ENCODE data around the gene PRUNE2.
"Not testable (repeated sequence)": the region's sequence is repeated elsewhere in the genome, so short reads cannot be mapped to it uniquely, and the experiment has no call there.

Gene PRUNE2

DNA sequence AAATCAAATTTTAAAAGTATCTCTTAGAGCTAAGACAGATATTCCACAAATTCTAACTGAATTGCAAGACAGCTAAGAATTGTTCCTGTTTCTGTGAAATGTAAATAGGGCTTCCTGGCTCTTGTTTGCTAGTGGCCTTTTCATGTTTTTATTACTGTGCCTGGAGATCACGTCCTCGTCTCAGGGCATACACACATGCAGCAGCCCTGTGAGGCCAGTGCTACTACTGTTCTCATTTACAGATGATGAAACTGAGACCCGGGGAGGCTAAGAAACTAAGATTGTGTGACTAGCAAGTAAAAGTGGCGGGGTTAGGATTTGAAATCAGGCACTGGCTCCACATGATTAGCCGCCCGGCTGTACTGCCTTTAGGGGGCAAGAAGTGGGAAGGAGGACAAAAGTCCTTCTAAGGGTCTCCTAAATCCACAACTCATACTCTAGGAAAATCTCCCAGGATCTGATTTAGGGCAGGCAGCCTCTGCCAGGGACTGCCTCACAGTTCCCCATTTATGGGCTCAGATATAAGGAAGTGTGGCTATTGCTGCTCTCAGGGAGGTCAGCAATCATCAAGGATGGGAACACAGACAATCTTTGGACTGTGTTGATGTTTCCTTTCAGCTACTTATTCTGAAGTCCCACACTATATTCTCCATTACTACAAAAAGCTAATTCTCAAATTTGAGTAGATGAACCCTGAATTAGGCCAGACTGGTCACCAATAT, 7.9 kb downstream of the PRUNE2 start:
- DNase-seq: no peak

DNA sequence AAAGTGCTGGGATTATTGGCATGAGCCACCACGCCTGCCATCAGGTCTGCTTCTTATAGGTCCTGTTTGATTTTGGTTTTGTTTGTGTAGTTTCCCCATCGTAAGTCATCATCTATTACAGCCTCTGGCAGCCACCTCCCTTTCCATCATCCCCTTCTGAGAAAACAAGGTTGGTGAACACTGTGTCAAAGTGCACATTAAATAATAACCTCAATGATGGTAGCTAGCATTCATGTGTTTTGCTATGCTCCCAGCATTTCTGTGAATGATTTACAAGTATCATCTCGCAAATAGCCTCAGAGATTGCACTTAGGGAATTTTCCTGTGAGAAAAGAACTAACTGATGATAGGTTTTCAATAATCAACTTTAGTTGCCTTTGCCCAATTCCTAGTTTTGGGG, 9.9 kb downstream of the PRUNE2 start:
- no peak for DNase-seq

DNA sequence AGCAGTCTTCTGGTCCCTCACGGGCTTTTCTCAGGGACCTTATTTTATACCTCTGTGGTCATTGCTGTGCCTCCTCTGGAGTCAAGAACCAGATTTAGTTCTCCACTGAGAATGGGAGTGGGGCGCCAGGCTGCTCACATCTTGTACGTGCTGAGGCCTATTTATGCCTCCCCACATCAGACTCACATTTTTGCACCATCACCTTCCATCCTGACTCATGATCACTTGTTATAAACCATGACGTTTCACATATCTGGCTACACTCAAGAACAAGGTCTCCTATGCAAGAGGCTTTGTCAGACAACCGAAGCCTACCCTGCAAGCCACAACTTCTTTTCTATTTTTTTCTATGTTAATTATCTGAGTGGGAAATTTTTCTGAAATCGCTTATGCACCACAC, 10.7 kb downstream of the PRUNE2 start:
- DNase-seq: no peak

DNA sequence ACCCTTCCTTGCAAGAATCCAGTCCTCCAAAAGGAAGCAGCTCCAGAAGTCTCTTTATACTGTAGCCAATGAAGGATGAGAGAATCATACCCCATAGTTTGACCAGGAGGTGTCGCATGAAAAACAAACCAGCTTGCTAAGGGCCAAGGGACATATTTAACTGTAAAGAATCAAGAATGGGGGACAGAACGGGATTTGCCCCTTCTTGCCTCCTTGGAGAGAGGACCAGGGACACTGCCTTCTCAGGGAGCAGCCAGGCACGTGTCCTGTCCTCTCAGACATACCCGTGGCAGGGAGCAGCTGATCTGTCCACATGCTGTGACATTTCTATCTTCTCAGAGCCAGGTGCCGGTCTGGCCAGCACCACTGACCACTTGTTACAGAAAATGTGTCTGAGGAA, 11.7 kb downstream of the PRUNE2 start:
- DNase-seq: no peak

DNA sequence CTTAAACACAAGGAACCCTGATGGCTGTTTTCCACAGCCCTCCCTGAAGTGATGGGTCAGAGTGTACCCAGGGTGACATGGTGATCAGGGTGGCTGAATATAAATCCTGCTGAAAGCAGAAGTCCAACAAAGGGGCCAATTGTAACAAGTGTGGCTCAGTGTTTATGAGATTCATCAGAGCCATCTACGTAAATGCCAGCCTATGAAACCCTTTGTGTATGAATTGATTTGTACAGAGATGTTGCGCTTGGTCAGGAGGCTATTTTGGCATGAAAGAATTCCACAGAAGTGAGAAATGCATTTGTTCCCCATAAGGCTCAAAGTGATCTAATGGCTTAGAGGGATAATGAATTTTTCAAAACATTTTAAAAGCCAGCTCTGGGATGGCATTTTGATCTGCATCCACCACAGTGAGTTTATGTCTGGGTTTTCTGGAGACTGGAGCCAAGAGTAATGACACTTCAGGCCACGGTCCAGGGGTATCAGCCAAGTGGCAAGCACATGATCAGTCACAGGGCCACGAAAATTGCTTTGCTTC, 12.4 kb downstream of the PRUNE2 start:
- no peak for DNase-seq

DNA sequence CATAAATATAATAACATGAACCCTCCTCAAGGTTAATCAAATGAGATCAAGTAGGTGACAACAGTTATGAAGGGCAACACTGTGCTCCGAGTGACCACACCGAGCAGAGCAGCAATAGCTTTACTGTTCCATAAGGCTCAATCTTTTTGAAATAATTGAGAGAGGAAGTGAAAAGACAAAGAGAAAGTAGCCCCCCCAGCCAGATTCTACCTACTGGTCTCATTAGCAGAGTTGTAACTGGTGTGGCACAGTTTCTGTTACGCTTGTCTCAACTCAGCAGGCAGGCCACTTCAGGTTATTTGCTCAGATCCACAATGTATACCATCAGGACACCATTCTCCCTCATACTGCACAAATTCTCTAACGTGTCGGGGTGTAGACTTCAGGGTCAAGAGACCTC, 14.0 kb downstream of the PRUNE2 start:
- no peak for DNase-seq

DNA sequence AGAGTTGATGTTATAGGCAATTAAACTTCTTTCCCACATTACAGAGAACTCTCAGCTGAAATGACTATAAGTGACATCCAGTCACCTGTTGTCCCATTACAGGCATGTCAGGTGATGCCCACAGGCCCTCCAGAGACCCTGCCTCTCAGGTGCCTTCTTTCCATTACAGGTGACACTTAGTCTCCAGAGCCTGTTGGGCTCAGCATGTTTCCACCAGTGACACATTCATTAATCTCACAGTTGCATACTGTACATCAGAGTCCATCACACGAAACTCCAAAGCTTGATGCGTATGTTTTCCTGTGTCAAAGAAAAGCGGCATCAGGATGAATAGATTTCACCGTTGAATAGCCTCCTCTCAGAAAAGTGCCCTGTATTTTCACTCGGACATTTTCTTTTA, 14.6 kb downstream of the PRUNE2 start:
- DNase-seq: no peak

DNA sequence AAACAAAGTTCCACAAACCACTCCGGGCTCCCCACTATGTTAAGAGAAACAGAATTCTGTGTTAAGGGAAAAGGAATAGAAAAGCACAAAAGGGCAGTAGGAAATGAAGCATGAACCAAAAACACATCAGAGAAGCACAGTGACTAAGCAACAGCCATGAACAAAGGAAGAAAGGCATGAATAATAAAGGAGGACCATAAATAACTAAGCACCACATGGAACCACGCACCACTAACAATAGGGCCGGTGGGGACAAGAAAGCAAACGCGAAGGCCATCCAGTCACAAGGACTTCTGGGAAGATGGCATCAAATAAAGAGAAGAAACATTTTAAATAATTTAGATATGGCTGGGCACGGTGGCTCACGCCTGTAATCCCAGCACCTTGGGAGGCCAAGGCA, 18.0 kb downstream of the PRUNE2 start:
- no peak for DNase-seq

DNA sequence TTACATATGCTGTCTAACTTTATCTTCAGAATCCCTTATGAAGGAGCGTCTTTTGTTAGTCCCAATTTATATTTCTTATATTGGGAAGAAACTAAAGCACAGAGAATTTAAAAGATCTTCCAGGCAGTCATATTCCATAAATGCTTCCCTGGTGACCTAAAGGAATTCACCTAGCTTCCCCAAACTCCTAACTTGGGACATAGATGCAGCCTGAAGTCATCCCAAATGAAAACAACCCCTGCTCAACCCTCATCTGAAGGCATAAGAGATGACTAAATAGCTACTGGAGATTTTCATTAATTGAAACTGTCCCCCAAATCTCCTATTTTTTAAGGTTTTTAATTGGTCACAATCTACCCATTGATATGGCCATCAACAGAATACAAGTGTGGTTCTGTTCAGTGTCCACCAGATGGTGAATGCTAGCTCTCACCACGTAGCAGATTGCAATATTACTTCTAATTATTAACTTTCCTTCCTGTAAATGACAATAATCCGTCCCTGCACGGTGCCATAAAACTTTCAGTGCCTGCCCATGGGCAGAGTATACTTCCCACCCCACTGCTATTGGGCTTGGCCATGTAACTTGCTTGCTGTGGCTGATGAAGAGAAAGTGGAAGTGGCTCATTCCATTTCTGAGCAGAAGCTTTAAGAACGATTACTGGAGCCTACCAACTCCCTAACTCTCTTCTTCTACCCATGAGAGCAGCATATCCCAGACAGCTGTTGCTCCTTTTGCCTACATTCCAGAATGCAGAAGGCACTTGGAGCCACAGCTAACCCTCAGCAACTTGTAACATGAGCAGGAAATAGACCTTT, 18.7 kb downstream of the PRUNE2 start:
- DNase-seq: no peak

DNA sequence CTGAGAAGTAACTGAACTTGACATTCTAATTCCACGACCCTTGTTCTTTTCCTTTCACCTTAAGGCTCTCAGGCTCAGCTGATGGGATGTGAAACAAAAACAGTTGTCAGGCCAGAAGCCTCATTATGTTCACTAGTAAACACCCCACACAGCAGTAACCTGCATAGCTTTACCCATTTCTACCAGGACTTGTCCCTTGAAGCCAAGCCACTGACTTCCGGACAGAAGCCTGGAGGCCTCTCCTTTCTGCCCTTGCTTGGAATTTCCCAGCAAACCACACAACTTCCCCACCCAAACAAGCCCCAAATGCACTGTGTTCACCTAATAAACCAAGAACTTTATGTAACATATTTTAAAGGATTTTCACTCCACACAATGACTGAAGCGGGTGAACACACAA, 19.6 kb downstream of the PRUNE2 start:
- no peak for DNase-seq

DNA sequence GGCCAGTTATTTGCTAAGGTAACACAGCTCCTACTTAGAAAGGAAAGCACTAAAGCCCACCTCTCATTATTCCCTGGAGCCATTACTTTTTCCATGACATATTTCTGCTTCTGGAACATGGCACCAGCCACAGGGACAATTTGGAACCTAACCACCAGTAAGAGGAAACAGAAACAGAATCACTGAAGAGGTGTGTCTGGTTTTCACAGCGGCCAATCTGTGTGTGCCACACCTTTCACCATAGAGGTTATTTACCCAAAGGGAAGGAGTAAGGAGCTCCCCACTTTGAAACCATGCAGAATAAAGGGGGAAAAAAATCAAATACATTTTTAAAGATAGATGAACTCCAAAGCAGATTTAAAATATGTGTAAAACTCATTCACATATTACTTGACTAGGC, 21.1 kb downstream of the PRUNE2 start:
- DNase-seq: no peak

DNA sequence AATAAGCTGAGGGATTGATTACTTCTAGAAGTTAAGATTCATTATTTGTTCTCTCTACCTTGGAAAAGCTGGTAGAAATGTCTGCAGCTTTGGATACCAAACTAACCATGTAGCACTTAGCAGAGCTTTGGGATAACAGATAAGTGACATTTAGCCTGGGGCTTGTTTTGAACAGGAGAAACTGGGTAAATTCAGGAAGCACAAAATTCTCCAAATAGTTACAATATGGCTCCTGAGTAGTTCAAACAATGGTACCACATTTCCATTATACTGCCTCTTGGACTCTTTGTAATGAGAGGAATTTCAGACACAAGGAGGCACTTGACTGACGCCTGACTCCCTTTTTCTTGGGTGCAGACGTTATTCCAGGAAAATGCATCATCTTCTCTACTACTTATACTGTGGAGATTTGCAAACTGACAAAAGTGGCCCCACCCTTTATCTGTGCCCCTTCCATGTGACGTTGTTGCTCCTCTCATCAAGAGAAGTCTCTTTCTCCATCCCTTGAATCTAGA, 22.5 kb downstream of the PRUNE2 start:
- no peak for DNase-seq

DNA sequence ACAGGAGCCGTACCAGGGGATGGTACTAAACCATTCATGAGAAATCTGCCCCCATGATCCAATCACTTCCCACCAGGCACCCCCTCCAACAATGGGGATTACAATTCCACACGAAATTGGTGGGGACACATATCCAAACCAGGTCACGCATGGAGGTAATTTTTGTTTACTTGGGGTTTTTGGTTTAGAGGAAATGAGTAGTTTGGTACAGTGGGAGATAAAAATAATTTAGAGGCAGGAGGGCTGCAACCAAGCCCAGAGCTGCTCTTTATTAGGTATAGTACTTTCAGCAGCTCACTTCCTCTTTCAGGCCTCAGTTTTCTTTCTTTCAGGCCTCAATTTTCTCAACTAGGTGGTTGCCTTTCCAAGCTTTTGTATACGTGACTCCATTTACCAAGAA, 23.2 kb downstream of the PRUNE2 start:
- DNase-seq: no peak

DNA sequence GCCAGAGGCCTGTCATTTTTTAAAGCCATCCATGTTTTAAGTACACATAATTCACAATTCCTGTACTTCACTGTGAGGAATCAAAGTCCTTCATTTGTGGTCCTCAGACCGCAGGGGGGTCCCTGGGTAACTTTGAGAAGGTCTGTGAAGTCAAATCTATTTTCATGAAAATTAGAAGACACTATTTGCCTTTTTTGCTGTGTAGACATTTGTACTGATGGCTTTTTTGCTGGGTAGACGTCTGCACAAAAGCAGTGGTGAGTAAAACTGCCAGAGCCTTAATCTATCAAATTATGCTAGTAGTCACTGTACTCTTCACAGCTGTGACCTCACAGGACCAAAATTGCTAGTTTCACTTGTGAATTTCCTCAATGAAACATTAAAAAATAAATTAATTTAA, 25.7 kb downstream of the PRUNE2 start:
- DNase-seq: no peak

DNA sequence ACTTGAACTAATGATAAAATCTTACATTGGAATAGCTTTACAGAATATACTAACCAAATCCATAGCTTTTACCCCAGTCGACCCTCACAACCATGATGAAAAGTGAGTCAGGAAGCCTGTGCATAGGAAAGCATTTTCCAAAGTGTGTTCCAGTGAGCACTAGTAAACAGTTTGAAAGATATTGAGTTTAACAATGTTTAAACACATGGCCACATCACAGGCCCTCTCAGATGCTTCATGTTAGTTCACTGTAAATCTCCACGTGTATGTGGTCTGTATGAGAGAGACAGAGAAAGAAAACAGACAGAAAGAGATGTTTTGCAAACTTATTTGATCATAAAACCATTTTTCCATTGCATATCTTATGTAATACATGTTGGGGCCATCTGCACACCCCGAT, 27.0 kb downstream of the PRUNE2 start:
- DNase-seq: no peak

DNA sequence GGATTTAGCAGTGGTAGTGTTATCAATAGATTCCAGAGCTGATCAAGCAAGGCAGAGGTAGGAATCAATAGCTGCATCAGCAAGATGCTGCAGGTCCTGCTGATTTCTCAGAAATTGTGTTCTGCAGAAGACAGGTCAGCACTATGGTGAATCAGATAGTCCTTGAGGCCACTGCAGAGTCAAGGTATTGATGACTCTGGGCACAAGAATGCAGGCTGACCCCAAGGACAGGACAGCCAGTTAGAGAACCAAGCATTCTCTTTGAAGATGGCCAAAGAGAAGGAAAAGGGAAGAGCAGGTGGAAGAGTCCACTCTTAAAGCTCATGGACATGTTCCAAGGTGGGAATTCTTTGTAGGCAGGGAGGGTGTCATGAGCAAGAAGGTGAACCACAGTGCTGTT, 28.0 kb downstream of the PRUNE2 start:
- no peak for DNase-seq

DNA sequence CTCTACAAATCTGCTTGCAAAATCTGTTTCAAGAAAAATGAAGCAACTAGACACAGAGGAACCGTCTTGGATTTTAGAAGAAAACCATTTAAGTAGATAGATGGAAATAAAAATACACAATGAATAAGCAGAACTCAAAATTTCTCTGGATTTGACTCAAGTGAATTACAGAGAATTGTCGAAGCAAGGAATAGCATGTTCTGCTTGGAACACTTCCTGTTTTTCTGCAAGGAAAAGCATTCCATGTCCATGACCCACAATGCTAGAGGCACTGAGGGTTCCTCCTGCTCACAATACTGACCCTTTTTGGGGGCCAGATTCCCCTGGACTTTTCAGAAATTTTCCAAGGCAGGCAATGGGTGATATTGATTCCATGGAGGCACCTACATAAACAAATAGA, 29.8 kb downstream of the PRUNE2 start:
- no peak for DNase-seq

DNA sequence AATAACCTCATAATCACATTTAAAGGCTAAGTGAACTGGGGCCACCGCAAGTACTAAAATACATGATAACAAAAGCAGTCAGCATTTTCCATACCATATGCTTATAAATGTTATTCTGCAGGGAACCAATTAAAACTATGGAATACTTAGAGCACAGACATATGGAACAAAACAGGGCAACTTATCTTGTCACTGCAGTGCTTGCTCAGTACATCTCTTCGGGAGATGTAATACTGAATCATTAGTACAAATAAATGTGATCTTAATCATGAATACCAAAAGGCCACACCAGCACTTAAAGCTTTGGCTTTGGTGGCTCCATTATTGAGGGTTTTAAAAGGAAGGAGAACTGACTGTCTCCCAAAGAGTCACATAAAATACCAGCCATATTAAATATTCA, 32.1 kb downstream of the PRUNE2 start:
- DNase-seq: no peak

DNA sequence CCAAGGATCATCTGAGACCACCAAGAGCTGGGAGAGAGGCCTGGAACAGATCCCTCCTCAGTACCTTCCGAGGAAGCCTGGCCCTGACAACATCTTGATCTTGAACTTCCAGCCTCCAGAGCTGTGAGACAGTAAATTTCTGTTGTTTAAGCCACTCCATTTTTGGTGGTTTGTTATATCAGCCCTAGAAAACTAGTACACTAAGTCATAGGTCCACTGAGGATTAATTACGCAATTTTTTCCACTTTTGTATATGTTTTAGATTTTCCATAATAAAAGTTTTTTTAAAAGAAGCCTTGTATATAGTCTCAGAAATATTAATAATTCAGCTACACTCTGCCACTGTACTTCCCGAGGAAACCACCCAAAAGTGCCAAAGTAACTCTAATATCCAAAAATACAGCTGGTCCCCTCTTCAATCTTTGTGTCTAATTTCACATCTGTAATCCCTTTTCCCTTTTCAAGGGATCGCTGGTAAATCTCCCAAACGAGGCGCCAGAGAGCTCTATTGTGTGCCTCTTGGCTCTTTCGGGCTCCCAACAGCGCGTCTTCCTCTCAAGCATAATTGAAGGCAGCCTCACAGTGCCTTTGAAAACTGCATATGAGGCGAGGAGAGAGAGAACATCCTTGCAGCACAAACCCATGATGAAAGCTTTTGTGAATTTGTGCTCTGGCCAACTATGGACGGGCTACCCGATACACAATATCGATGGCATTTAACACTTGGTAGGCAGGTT, 32.7 kb downstream of the PRUNE2 start:
- DNase-seq: no peak

DNA sequence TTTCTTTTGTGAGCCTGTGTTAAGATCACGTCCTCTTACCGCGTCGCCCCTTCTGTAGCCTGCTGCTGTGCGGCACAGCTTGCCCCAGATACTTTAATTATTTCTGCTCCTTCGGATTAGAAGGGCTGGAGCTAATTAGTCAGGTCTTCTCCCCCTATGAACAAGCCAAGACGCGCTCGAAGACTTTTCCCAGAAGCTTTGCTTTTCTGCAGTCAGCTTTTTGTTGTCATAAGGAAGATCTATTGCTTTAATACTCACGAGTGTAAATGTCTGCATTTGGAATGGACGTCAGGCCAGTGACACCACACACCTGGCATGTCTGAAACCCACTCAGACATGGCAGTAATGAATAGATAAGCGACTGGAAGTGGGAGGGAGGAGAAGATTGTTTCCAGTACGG, 37.0 kb downstream of the PRUNE2 start:
- no peak for DNase-seq

DNA sequence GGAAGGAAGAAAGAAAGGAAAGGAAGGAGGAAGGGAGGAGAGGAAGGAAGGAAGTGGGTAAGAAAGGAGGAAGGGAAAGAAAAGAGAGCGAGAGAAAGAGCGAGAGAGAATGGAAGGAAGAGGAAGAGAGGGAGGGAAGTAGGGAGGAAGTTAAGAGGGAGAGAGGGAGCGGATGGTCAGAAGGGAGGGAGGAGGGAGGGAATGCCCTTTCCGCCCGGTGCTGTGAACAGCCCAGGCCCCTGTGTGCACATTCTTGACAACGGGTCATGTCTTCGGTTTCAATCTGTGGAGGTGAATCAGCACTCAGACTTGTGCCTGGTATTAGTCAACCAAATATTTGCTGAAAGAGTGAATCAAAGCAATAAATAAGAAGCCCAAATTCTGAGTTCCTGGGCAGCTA, 39.2 kb downstream of the PRUNE2 start:
- DNase-seq: no peak

DNA sequence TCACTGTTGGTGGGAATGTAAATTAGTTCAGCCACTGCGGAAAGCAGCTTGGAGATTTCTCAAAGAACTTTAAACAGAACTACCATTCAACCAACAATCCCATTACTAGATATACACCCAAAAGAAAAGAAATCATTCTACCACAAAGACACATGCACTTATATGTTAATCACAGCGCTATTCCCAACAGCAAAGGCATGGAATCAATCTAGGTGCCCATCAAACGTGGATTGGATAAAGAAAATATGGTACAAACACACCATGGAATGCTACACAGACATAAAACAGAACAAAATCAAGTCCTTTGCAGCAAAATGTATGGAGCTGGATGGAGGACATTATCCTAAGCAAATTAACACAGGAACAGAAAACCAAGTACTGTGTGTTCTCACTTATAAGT, 42.1 kb downstream of the PRUNE2 start:
- no peak for DNase-seq

DNA sequence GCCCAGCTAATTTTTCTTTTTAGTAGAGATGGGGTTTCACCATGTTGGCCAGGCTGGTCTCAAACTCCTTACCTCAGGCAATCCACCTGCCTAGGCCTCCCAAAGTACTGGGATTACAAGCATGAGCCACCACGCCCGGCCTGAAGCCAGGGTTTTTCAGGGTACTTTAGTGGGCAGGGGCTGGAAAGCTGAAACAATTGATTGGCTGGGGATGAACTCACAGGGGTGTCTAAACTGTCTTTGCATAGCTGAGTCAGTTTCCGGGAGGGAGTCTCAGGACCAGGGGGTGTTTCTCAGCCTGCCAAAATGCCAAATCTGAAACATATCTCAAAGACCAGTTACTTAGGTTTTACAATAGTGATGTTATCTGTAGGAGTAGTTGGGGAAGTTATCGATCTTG, 46.1 kb downstream of the PRUNE2 start:
- DNase-seq: no peak

DNA sequence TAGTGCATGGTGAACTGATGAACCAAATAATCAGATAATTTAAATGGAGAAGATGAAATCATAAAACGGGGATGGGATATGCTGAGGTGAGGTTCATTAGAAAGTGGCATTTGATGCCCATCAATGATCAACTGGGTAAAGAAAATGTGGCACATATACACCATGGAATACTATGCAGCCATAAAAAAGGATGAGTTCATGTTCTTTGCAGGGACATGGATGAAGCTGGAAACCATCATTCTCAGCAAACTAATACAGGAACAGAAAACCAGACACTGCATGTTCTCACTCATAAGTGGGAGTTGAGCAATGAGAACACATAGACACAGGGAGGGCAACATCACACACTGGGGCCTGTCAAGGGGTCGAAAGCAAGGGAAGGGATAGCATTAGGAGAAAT, 47.7 kb downstream of the PRUNE2 start:
- DNase-seq: not testable (repeated sequence)

Measured in stimulated activated CD8-positive, alpha-beta memory T cell treated with anti-CD3 and anti-CD28 coated beads, Interleukin-4, amount 100 ng/mL, for 48 hours (primary cell).